HG03342 (cell line): ENCODE data around the gene C16orf89.

ENCODE experiments used
- ATAC-seq: cut with Tn5 transposase; IDR thresholded peaks from one replicate; pipeline ENCODE4 v1.9.1; 2021; ENCODE audit warnings: mild to moderate bottlenecking, moderate library complexity; ENCODE audit not compliant: unreplicated experiment

The C16orf89 gene

DNA sequence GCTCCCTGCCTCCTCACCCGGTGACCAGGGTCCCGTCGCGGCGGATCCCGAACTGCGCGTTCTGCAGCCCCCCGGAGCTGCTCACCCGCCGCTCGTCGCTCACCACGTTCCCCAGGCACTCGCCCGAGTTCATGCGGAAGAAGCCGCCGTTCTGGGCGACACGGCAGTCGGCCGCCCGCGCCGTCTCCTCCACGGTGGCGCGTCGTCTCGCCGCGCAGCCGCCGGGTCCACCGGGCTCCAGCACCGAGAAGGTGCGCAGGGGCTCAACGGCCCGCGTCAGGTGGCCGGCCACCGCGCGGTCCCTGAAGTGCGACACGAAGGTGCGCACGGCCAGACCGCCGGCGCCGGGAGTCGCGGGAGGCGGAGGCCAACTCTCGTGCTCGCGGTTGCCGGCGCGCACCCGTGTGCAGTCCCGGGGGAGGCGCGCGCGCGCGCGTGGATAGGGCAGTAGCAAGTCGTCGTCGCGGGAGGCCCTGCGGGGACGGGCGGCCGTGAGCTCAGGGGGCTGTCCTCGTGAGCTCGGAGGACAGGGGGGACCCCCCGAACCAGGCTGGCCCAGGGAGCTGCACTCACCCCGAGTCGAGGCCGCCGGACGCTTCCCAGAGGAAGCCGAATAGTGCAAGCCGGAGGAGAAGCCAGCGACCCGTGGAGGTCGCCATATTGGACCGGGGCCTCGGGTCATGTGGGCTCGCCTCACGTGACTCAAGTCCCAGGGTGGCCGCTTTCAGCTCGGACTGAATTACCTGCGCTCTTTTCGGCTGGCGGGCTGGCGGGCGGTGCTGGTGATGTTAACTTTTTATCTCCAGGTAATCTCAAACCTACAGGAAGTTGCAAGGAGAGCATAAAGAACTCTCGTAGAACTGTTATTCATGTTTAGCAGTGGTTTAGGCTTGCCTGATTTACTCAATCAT lies 32.2 kb downstream of the C16orf89 start, which contains the start of gene NAGPA:
NAGPA (minus strand) TSS at position 680 of the 911 bp plus-strand sequence; CDS start at position 659, 21 bp downstream.
- ATAC-seq: peak; percentile 88

DNA sequence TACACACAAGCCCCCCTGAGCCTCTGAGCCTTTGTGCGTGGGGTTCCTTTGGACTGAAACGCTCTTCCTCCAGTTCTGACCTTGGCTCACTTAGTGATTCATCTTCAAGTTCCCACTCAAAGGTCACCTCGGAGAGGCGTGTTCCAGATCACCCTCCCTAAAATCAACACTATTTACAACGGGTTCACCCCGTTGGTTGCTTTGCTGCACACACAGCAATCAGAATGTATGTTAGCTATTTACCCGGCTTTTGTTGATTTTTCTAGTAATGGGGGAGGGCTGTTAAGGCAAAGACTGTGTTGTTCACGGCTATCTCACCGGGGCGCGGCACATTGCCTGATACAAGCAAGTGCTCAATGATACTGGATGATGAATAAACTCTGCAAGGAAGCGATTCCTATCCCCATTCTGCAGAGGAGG lies 33.0 kb downstream of the C16orf89 start:
- peak; percentile 10 for ATAC-seq

DNA sequence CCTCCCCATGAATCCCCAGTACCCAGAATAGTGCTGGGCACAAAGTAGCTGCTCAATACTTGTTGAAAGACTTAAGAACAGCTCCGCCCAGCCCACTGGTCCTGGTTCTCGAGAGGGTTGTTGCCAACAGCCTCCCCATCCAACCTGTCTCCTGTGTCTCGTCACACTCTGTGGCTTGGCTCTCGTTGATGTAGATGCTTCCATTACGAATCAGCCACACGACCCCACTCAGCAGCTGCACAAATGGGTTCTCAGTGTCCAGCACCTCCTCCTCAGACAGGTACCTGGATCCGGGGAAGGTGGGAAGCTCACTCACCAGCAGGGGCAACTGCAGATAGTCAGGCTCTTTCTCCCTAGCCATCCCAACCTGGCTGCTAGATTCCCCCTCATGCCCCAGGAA lies 34.2 kb downstream of the C16orf89 start:
- no peak for ATAC-seq

DNA sequence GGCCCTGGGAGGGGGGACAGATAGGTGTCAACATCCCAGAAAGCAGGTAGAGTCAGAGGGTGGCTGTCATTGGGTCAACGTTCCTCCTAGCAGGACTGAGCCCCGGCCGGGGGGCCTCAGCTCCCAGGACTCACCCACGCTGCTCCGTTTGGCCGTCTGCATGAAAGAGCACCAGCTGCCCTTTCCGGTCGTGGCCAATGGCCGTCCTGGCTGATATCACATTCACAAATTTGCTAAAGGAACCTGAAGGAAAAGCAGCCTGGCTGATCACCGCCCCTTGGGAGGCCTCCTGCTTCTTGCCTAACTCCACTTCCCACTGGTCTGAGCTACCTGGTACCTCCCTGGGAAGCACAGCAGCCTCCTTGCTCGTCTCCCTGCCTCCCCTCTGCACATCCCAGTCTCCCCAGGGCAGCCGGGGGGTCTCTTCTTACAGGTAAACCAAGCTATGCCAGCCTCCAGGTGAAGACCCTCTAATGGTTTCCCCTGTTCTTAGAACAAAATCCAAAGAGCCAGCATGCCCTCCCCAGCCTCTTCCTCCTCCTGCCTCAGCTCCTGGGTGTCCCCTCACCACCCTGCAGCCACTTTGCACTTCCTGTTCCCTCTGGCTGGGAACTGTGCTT lies 35.4 kb downstream of the C16orf89 start:
- no peak for ATAC-seq

DNA sequence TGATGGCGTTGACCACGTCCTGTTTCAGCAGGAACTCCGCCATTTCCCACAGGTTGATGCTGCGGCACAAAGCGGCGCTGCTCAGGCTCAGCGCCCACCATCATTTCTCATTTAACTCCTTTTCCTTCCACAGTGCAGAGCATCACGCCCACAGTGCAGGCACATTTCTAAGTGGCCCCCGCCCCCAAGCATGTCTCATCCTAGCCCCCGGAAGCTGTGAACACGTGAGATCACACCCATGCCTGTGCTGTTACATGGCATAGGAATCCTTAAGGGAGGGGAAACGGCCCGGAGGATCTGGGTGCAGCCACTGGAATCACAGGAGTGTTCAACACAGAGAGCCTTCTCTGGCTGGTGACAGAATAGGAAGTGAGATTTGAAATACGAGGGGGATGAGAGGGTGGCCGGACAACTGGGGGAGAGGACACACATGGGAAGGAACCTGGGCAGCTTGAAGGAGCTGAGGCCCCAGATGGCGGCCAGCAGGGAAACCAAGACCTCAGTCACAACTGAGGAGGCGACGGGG lies 36.7 kb downstream of the C16orf89 start:
- no peak for ATAC-seq

DNA sequence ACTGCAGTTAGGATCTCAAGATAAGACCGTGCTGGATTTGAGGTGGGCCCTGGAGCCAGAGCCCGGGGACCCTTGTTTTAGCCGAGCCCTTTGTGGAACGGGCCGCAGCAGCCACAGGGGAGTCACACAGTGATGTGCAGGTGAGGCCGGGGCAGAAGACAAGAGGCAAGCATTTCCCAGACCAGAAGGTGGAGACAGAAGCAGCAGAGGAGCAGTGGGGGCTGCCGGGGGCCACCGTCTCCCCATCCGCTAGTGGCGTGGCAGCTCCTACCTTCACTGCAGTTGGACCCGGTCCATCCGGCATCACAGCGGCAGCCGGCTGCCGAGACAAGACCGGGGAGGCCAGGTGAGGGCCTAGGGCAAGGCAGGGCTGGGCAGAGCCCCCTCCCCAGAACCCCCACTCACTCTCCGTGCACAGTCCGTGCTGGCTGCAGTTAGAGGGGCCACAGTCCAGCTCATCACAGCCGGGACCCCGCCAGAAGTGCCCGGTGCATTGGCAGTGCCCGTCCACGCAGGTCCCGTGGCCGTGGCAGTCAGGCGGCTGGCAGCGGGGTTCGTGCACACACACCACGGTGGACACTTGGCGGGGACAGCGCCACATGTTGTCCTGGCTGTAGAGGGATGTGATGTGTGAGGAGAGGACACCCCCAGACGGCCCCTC lies 38.1 kb downstream of the C16orf89 start:
- ATAC-seq: no peak

DNA sequence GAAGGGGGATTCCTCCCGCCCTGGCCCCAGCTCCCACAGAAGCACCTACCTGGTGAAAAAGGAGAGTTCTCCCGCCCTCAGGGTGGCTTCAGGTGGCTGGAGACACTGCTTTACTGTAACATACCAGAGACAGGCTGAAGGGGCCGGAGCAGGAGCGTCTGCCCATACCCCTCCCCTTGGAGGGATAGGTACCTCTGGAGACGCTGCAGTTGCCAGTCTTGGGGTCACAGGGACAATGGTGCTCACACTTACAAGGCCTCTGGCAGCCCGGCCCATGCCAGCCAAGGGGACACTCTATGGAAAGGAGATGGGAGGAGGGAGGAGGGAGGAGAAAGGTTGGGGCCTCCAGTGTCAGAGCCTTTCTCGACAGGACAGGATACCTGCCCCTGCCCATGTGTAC lies 38.7 kb downstream of the C16orf89 start:
- no peak for ATAC-seq

DNA sequence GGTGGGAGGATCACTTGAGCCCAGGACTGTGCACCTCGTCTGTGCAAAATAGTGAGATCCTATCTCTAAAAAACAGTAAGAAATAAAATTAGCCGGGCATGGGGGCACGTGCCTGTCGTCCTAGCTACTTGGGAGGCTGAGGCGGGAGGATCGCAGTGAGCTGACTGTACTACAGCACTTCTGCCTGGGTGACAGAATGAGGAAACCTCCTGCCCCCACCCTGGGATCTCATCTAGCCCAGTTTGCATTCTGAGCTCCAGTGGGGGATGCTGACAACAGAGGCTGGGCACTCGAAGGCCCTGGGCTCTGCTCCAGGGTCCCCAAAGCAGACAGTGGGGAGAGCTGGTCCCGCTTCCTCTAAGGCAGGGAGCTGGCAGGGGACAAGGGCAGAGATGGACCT lies 39.1 kb downstream of the C16orf89 start:
- no peak for ATAC-seq

DNA sequence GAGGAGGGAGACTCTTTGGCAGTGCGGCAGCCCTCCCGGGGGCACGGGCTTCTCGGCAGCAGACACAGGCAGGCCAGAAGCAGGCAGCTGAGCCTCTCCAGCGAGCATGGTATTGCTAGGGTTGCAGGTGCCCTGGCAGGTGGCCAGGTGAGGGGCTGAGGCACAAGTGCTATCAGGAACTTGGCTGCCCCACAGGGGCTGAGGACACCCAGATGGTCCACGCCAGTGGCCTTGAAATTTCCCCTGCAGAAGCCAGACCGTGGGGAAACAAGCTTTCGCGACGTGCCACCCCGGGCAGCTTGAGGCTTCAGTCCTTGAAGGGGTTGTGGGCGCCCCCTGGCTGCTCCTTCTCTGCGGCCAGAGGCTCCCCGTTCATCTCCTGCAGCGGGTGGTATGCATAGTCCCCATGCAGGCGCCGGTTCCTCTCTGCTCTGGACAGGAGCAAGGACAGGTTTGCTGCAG lies 40.6 kb downstream of the C16orf89 start:
- no peak for ATAC-seq

DNA sequence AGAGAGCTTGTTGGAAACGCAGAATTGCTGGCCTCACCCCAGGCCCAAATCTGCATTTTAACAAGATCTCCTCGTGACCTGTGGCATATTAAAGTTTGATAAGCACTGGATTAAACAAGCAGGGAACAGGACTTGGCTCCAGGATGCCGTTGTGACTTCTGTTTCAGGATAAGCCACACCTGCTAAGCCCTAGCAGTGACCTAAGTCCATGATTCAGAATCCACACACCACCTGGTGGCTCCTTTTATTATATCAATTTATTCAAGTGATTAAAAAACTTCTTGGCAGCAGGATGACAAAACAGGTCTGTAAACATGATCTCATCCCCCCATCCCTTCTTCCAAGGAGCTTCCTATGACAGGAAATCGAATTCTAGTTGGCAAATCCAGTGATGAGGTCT lies 41.1 kb downstream of the C16orf89 start:
- no peak for ATAC-seq

DNA sequence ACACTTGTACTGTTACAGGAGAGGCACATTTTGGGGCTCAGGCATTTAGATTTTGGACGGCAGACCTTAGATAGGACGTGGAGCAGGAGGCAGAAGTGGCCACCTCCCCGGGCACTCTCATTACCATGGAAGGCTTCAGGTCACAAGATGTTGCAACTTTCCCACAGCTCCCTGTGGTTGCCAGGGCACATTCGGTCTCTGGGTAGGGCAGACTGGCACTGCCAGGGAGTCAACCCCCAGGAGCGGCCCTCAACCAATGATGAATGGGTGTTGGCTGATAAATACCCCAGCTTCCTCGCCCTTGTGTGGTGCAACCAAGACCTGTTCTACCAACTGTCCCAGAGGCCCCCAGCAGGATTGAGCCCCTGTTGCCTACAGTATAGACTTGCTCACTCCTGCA lies 43.2 kb downstream of the C16orf89 start:
- no peak for ATAC-seq

DNA sequence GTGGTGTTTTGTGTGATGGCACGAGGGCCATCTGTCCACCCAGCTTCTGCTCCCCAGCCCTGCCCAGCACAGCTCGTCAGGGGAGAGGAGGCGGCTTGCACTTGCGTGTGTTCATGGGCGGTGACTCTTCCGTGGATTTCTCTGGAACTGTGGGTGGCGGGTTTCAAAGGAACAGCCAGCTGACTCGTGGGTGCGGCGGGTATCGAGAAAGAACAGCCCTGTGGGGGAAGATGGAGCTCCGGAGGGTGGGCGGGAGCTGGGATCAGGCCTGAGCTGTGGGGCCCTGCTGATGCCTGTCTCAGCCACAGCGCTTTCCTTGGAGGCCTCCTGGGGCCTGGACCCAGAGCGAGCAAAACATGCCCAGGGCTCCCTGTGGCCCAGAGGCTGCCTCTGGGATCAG lies 45.2 kb downstream of the C16orf89 start:
- ATAC-seq: no peak

DNA sequence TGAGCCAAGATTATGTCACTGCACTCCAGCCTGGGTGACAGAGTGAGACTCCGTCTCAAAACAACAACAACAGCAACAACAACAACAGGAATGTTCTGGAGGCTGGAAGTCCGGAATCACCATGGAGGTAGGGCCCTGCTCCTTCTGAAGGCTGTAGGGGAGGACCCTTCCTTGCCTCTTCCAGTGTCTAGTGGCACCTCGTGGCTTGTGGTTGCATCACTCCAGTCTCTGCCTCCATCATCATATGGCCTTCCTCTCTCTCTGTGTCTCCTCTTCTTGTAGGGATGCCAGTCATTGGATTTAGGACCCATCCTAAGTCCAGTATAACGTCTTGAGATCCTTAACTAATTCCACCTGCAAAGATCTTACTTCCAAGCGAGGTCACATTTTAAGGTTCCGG lies 46.0 kb downstream of the C16orf89 start:
- ATAC-seq: no peak

DNA sequence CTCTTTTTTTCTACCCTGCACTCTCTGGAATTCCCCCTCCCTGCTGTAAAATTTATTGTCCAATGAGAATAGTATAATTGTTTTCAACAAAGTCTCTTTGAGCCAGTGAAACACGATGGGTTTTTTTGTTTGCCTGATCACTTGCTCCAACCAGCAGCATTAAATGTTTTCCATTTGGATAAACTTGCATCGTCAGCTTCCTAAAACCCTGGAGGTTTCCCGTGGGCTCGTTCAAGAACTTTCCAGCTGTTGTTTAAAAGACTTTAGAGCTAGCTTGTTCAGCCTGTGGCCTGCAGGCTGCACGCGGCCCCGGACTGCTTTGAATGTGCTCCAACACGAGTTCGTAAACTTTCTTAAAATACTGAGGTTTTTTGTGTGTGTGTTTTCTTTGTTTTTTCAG lies 47.0 kb downstream of the C16orf89 start:
- ATAC-seq: no peak

DNA sequence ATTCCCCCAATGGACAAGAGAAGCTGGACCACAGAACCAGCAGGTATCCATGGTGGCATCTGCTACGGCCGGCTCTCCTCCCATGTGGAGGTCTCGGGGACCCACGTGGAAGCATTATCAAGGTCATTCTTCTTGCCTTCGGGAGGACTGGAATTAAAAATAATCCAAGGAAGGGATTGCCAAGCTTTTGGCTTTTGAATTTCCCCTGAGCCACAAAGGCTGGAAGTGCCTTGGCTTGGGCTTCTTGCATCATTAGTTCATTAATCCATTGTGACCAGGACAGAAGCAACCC lies 48.1 kb downstream of the C16orf89 start:
- no peak for ATAC-seq

DNA sequence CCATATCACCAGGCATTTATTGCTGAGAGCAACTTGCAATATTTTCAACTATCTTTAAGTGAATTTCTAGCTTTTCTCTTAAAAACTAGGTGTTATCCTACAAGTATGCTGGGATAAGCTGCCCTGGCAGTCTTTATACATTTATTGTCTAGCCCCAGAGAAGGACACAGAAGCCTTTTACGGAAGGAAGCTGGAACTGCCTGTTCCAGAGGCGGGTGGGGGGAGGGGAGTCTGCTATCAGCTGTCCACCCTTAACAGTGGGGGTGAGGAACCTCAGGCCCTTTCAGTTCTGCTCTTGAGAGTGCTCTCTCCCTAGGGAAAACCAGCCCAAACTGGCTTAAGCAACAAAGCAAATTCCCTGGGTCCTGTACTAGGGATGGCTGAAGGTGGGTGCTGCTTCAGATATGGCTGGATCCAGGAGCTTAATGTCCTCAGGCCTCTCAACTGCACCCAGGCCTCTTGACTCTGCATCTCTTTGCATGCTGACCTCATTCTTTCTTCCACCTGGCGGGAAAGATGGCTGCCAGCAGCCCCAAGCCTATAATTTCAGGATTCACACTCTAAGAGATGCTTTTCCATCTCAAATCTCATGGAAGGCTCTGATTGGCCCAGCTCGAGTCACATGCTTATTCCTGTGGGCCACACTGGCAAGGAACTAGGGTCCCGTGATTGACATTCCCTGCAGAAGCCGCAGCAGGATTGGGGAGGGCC lies 48.6 kb downstream of the C16orf89 start:
- ATAC-seq: no peak

DNA sequence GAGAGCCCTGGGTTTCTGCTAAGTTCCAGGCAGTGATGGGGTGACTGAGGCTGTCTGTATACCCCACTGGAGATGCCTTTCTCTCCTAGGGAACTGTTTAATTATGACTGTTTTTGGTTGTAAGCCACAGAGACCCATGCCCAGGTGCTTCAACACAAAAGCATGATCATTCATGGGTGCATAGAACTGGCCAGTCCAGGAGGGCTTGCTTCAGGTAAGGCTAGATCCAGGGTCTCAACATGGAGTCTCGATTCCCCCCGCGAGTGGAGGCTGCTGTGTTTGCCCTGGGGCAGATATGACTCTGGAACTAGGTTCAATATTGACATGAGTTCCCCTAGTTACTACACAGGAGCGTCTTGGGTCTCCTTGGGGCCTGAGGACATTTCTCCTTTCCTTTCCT lies 49.9 kb downstream of the C16orf89 start:
- no peak for ATAC-seq

DNA sequence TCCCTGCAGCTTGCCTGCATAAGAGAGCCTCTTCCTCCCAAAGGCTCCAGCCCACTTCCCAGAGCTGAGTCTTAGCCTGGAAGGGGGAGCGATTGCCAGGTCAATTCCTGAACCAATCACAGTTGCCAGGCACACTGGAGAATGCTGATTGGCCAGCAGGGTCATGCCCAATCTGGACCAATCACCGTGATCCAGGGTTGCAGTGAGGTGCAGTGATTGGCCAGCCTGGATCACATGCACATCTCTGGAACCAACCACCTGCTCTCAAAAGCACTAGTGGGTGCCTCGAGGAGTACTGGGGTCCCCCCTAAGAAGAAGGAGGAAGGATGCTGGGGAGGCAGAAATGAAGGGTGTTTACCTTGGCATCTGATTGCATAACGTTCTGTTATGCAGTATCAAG lies 50.4 kb downstream of the C16orf89 start:
- ATAC-seq: no peak

DNA sequence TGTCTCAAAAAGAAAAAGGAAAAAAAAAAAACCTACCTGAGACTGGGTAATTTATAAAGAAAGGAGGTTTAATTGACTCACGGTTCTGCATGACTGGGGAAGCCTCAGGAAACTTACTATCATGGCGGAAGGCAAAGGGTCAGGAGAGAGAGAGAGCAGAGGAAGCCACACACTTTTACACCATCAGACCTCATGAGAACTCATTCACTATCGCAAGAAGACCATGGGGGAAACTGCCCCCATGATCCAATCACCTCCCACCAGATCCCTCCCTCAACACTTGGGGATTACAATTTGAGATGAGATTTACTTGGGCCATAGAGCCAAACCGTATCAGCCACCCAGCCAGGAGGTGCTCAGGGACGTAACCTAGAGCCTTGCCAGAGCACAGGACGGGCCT lies 52.9 kb downstream of the C16orf89 start:
- ATAC-seq: no peak

DNA sequence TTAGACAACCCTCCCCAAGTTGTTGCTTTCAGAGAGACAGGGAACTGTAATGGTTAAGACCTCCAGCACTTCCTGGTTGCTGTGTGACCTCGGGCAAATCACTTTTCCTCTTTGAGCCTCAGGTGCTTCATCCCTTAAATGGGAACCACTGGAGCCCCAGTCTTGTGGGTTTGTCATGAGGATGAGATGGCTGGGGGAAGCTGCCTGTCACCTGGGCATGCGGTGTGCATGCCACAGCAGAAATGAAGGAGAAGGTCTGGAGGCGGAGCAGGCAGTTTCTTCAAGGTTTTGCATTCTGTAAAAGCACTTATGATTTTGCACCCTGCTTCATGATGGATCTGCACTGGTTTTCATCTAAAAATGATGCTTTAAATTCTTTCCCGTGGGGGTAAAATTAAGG lies 54.1 kb downstream of the C16orf89 start:
- ATAC-seq: no peak
